ENCODE measurements around the gene CHGA. TPM values are rescaled to one million over a fixed set of nuclear protein-coding genes. Genes with fewer than 3 reads are reported as not detected.

Gene CHGA
- total RNA-seq, 1 donor from 2014 or later: not detected

DNA sequence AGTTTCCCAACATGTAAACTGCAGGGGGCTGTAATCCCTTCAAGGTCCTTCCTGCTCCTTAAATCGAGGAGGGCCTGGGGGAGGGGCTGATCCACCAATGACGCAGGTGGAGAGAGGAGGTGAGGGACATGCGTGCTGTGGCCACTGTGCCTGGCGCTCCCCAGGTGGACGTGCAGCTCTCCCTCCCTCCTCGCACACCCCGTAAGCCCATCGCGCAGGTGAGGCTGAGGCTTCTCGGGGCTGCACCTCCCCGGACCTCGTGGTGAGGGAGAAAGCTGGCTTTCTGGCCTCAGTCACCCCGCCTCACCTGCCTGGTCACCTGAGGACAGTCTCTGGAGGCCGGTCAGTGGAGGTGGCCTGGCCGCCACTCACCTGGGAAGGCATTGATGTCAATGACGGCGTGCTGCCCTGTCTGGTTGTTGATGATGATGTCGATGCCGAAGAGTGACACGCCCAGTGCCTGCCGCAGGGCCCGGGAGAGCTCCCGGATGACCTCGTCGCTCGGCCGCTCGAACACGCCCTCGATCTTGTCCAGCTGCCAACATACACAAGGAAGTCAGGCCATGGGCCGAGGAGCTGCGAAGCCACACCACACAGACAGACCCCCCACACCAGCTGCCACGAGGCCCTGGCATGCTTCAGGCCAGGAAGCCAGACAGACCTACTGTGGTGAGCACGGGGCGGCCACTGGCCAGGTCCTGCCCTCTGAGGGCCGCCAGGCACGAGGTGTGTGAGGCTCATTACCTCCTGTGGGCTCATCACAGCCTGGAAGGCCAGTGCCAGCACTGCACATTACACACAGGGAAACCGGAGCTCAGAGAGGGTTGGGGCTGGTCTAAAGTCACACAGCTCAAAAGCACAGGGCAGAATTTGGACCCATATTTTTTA is 23.3 kb downstream of the CHGA start:
- CTCF ChIA-PET: interaction anchor here (1.1 kb wide), 1 partner anchor 193 kb away, joined by 3 read pairs; no protein-coding TSS in a partner anchor
- H3K4me1 Mint-ChIP-seq: no peaks in the 10 kb centered on the region
- POLR2A ChIA-PET: no interaction called here
- ATAC-seq (ENCODE audit: low read depth) (no peak), DNase-seq (no peak)
- intact Hi-C loops (cut with micrococcal nuclease): no loop called here
- H3K27me3 Mint-ChIP-seq: no peaks in the 10 kb centered on the region
- peaks cover 60% of the 10 kb centered on the region for H3K36me3 Mint-ChIP-seq (ENCODE audit: low read depth)
- H3K27ac Mint-ChIP-seq: no peak overlapping the region
- TF ChIP-seq, protein P1, sequence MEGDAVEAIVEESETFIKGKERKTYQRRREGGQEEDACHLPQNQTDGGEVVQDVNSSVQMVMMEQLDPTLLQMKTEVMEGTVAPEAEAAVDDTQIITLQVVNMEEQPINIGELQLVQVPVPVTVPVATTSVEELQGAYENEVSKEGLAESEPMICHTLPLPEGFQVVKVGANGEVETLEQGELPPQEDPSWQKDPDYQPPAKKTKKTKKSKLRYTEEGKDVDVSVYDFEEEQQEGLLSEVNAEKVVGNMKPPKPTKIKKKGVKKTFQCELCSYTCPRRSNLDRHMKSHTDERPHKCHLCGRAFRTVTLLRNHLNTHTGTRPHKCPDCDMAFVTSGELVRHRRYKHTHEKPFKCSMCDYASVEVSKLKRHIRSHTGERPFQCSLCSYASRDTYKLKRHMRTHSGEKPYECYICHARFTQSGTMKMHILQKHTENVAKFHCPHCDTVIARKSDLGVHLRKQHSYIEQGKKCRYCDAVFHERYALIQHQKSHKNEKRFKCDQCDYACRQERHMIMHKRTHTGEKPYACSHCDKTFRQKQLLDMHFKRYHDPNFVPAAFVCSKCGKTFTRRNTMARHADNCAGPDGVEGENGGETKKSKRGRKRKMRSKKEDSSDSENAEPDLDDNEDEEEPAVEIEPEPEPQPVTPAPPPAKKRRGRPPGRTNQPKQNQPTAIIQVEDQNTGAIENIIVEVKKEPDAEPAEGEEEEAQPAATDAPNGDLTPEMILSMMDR (IDR thresholded peaks at IDR 0.05): no peak
- no peaks in the 10 kb centered on the region for H3K9me3 Mint-ChIP-seq
- no peak overlapping the region for H3K4me3 Mint-ChIP-seq

DNA sequence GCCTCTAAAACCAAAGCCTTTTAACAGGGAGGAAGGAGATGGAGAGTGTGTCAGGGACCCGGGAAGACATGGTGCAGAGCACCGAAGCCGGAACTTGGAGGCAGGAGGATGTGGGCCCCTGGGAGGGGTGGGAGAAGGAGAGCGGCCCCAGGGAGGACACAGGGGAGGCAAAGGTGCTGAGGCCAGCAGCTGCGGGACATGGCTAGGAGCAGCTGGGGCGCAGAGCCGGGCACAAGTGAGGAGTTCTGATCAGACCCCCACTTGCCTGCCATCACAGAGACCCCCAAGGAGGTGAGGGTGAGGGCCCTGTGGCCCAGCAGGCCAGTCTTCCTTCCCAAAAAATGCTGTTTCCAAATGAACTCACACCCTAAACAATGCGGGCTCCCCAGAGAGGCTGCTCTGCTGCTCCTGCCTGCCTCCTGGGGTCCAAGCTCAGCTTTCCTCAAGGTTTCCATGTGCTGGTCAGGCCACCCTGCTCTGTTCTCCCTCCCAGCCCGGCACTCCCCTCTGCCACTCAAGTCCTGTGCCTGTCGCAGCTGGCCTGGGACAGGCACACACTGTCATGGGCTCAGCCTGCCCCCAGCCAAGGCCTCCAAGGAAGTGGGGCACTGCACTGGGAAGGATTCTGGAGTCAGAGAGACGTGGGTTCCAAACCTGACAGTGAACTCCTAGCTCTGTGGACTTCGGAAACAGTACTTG is 24.0 kb downstream of the CHGA start:
- H3K27me3 Mint-ChIP-seq: no peaks in the 10 kb centered on the region
- H3K27ac Mint-ChIP-seq: no peak overlapping the region
- ATAC-seq (ENCODE audit: low read depth): no peak
- TF ChIP-seq, protein P1 (IDR thresholded peaks at IDR 0.05): no peak
- DNase-seq: no peak
- H3K4me1 Mint-ChIP-seq: peaks cover 3% of the 10 kb centered on the region
- ChIA-PET POLR2A (no interaction called here), CTCF (interaction anchor here (1.1 kb wide), 1 partner anchor 192 kb away, joined by 3 read pairs; no protein-coding TSS in a partner anchor)
- no peak overlapping the region for H3K4me3 Mint-ChIP-seq
- intact Hi-C loops (cut with micrococcal nuclease): no loop called here
- no peaks in the 10 kb centered on the region for H3K9me3 Mint-ChIP-seq
- peaks cover 57% of the 10 kb centered on the region for H3K36me3 Mint-ChIP-seq (ENCODE audit: low read depth)

DNA sequence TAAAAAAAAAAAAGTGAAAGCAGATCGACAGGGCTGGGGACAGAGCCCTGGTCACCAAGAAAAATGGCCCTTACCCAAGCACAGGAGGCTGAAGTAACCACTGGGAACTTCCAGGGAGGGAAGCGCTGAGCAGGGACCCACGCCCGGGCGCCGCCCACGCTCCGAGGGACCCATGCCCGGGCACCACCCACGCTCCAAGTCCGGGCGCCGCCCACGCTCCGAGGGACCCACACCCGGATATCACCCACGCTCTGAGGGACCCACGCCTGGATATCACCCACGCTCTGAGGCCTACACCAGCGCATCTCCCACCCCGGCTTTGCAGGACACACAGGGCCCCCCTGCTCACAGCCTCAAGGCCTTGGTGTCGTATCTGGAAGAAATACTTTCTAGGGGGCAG is 25.7 kb downstream of the CHGA start:
- Mint-ChIP-seq H3K36me3 (ENCODE audit: low read depth) (peaks cover 51% of the 10 kb centered on the region), H3K4me3 (no peak overlapping the region), H3K9me3 (no peaks in the 10 kb centered on the region), H3K27ac (no peak overlapping the region), H3K27me3 (no peaks in the 10 kb centered on the region), H3K4me1 (peaks cover 4% of the 10 kb centered on the region)
- TF ChIP-seq, protein P1 (IDR thresholded peaks at IDR 0.05): no peak
- intact Hi-C loops (cut with micrococcal nuclease): no loop called here
- POLR2A ChIA-PET: no interaction called here
- DNase-seq (no peak), ATAC-seq (ENCODE audit: low read depth) (no peak)
- CTCF ChIA-PET: no interaction called here

DNA sequence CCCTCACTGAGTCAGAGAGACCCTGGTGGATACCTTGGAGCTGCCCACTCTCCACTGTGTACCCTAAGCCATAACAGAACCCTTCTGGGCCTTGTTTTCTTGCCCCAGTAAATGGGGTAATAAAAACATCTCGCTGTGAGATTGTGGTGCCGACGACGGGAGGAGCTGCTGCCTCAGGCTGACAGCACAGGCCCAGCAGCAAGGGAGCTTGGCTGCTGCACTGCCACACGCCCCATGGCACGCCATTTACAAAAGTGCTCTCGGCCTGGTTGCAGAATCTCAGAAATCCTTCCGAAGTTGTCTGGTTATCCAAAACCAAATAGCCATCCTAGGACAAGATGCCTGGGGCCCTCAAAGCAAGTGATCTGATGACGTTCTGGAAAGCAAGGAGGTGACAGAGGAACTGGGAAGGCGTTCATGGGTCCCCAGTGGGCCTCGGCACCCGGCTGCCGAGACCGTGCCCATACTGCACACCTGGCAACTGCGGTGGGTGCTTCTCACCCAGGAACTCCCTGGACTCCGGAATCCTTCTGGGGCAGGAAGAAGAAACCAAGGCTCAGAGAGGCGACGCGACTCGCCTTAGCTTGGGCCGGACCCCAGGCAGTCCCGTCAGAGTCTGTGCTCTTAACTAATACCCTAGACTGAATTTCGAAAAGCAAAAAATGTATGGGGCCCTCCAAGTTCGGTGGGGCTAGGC is 26.7 kb downstream of the CHGA start:
- H3K4me1 Mint-ChIP-seq: peaks cover 4% of the 10 kb centered on the region
- ChIA-PET POLR2A (no interaction called here), CTCF (no interaction called here)
- TF ChIP-seq, protein P1 (IDR thresholded peaks at IDR 0.05): no peak
- H3K36me3 Mint-ChIP-seq (ENCODE audit: low read depth): peaks cover 49% of the 10 kb centered on the region
- H3K9me3 Mint-ChIP-seq: no peaks in the 10 kb centered on the region
- H3K4me3 Mint-ChIP-seq: no peak overlapping the region
- no peaks in the 10 kb centered on the region for H3K27me3 Mint-ChIP-seq
- ATAC-seq (ENCODE audit: low read depth) (no peak), DNase-seq (no peak)
- intact Hi-C loops (cut with micrococcal nuclease): loop anchor here (5.0 to 10.0 kb wide), 2 partner anchors 83 to 595 kb away; no protein-coding TSS in a partner anchor
- H3K27ac Mint-ChIP-seq: no peak overlapping the region

DNA sequence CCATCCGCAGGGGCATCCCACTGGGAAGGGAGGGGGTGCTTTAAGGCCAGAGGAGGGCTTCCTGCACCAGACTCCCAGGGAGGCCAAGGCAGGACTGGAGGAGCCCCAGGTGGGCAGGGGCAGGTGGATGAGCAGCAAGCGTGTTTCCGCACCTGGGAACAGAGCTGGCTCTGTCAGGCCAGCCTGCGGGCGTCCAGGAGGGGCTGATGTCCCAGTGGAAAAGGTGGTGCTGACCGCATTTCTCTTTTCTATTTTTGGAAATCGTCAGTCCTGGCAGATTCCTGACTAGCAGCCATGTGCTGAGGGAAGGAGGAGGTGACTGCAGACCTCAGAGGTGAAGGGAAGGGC is 27.2 kb downstream of the CHGA start:
- Mint-ChIP-seq H3K27me3 (no peaks in the 10 kb centered on the region), H3K4me3 (no peak overlapping the region), H3K27ac (no peak overlapping the region), H3K4me1 (peaks cover 4% of the 10 kb centered on the region), H3K36me3 (ENCODE audit: low read depth) (peaks cover 49% of the 10 kb centered on the region), H3K9me3 (no peaks in the 10 kb centered on the region)
- no peak for DNase-seq
- TF ChIP-seq, protein P1 (IDR thresholded peaks at IDR 0.05): no peak
- ChIA-PET CTCF (no interaction called here), POLR2A (no interaction called here)
- intact Hi-C loops (cut with micrococcal nuclease): loop anchor here (5.0 to 10.0 kb wide), 2 partner anchors 82 to 595 kb away; no protein-coding TSS in a partner anchor
- ATAC-seq (ENCODE audit: low read depth): no peak

Measured in activated B cell treated with CpG ODN at 0.5 μM for 24 hours (primary cell).